ENCODE results near the gene ZBTB18.

The ZBTB18 gene

GRCh38 chr1:244096066-244096610 lies 45.1 kb downstream of the ZBTB18 start:
- TF ChIP-seq CTCF (IDR thresholded peaks at IDR 0.05; ENCODE audit: low read depth, low read length, missing control alignments): no peak
- H3K4me3 ChIP-seq (ENCODE audit: low read depth, low read length): no peak overlapping the region
- in situ Hi-C loops (cut with HindIII; ENCODE audit: low sequenced_read_pairs): no loop called here
- DNase-seq (ENCODE audit: low read depth): no peak

- no peak overlapping the region for H3K4me3 ChIP-seq (ENCODE audit: low read depth, low read length)
- DNase-seq (ENCODE audit: low read depth): no peak
- in situ Hi-C loops (cut with HindIII; ENCODE audit: low sequenced_read_pairs): no loop called here
These were observed 45.6 kb downstream of the ZBTB18 start for GRCh38 chr1:244096691-244097090.

GRCh38 chr1:244097523-244098405 lies 46.7 kb downstream of the ZBTB18 start:
- no peak overlapping the region for H3K4me3 ChIP-seq (ENCODE audit: low read depth, low read length)
- TF ChIP-seq CTCF (IDR thresholded peaks at IDR 0.05; ENCODE audit: low read depth, low read length, missing control alignments): no peak
- in situ Hi-C loops (cut with HindIII; ENCODE audit: low sequenced_read_pairs): no loop called here
- no peak for DNase-seq (ENCODE audit: low read depth)

More at GRCh38 chr1:244096691-244097090, 45.6 kb downstream of the ZBTB18 start:
- no peak for TF ChIP-seq CTCF (IDR thresholded peaks at IDR 0.05; ENCODE audit: low read depth, low read length, missing control alignments)

- in situ Hi-C loops (cut with HindIII; ENCODE audit: low sequenced_read_pairs): no loop called here
- no peak for DNase-seq (ENCODE audit: low read depth)
- no peak overlapping the region for H3K4me3 ChIP-seq (ENCODE audit: low read depth, low read length)
- TF ChIP-seq CTCF (IDR thresholded peaks at IDR 0.05; ENCODE audit: low read depth, low read length, missing control alignments): no peak
These were observed 48.3 kb downstream of the ZBTB18 start for GRCh38 chr1:244099258-244099930.

GRCh38 chr1:244100276-244100675 lies 49.2 kb downstream of the ZBTB18 start:
- no peak overlapping the region for H3K4me3 ChIP-seq (ENCODE audit: low read depth, low read length)
- TF ChIP-seq CTCF (IDR thresholded peaks at IDR 0.05; ENCODE audit: low read depth, low read length, missing control alignments): no peak
- in situ Hi-C loops (cut with HindIII; ENCODE audit: low sequenced_read_pairs): no loop called here
- no peak for DNase-seq (ENCODE audit: low read depth)

GRCh38 chr1:244100704-244101453 lies 49.8 kb downstream of the ZBTB18 start:
- in situ Hi-C loops (cut with HindIII; ENCODE audit: low sequenced_read_pairs): no loop called here
- no peak for DNase-seq (ENCODE audit: low read depth)
- no peak overlapping the region for H3K4me3 ChIP-seq (ENCODE audit: low read depth, low read length)
- TF ChIP-seq CTCF (IDR thresholded peaks at IDR 0.05; ENCODE audit: low read depth, low read length, missing control alignments): no peak
